ENCODE data around the gene PLOD2. TPM values are rescaled to one million over a fixed set of nuclear protein-coding genes. Genes with fewer than 3 reads are reported as not detected.

The PLOD2 gene
- total and polyA plus RNA-seq, 2 donors (not counting 1 experiment from before 2014, with no cell fraction given): not detected

- POLR2A ChIA-PET: no interaction called here
- peaks cover 0 to 20% (median 16%) of the 10 kb centered on the region in 4 experiments for H3K27me3 ChIP-seq (replicated peaks in 1 of 4; ENCODE audit: control extremely low read depth in 1 of 4, control insufficient read depth in 3 of 4, insufficient read depth in 4 of 4, low read length in 3 of 4)
- no peak for DNase-seq
- no peak overlapping the region for H2AFZ ChIP-seq (ENCODE audit: insufficient read depth, low read depth, low read length, poor library complexity, severe bottlenecking)
- no peak overlapping the region for H3K27ac ChIP-seq (ENCODE audit: low read length in 2 of 2)
- Mint-ChIP-seq H3K4me1 (peaks cover 14% of the 10 kb centered on the region), H3K9me3 (ENCODE audit: insufficient read depth) (no peaks in the 10 kb centered on the region), H3K27me3 (peaks cover 28% of the 10 kb centered on the region), H3K27ac (no peak overlapping the region), H3K4me3 (no peak overlapping the region)
- H3K4me3 ChIP-seq (ENCODE audit: control extremely low read depth in 1 of 5, extremely low read depth in 1 of 5, insufficient read depth in 1 of 5, low read depth in 2 of 5, low read length in 4 of 5): no peak overlapping the region
- peaks cover 12 to 16% of the 10 kb centered on the region in 2 donors for H3K4me1 ChIP-seq (ENCODE audit: control insufficient read depth in 2 of 2, insufficient read depth in 2 of 2, low read length in 2 of 2)
- H3K9me3 ChIP-seq (ENCODE audit: control extremely low read depth in 1 of 3, control insufficient read depth in 2 of 3, insufficient read depth in 1 of 3, low read length in 2 of 3): no peaks in the 10 kb centered on the region
- TF ChIP-seq, protein P1, sequence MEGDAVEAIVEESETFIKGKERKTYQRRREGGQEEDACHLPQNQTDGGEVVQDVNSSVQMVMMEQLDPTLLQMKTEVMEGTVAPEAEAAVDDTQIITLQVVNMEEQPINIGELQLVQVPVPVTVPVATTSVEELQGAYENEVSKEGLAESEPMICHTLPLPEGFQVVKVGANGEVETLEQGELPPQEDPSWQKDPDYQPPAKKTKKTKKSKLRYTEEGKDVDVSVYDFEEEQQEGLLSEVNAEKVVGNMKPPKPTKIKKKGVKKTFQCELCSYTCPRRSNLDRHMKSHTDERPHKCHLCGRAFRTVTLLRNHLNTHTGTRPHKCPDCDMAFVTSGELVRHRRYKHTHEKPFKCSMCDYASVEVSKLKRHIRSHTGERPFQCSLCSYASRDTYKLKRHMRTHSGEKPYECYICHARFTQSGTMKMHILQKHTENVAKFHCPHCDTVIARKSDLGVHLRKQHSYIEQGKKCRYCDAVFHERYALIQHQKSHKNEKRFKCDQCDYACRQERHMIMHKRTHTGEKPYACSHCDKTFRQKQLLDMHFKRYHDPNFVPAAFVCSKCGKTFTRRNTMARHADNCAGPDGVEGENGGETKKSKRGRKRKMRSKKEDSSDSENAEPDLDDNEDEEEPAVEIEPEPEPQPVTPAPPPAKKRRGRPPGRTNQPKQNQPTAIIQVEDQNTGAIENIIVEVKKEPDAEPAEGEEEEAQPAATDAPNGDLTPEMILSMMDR (IDR thresholded peaks at IDR 0.05): no peak
- no peak for TF ChIP-seq EZH2 (IDR thresholded peaks at IDR 0.05; ENCODE audit: borderline replicate concordance, insufficient read depth, low read depth, low read length, poor library complexity, severe bottlenecking)
- CTCF ChIA-PET: no interaction called here
- no peaks in the 10 kb centered on the region for H4K20me1 ChIP-seq (ENCODE audit: control insufficient read depth, insufficient read depth, low read length, poor library complexity, severe bottlenecking)
- ATAC-seq (ENCODE audit: low read depth): no peak
- H3K9ac ChIP-seq (ENCODE audit: low read length): no peak overlapping the region
- H3K79me2 ChIP-seq (ENCODE audit: control insufficient read depth, insufficient read depth, low read length): no peaks in the 10 kb centered on the region
- intact Hi-C loops (cut with micrococcal nuclease): no loop called here
- H3K4me2 ChIP-seq (replicated peaks; ENCODE audit: low read depth, low read length, poor library complexity, severe bottlenecking): no peak overlapping the region
- no peaks in the 10 kb centered on the region for H3K36me3 ChIP-seq (replicated peaks in 1 of 2; ENCODE audit: control extremely low read depth in 1 of 2, control insufficient read depth in 1 of 2, extremely low read depth in 1 of 2, insufficient read depth in 2 of 2, low read length in 1 of 2)
These were observed 3.5 kb upstream of the PLOD2 start for GRCh38 chr3:146164506-146164905.

GRCh38 chr3:146164071-146164470, 3.1 kb upstream of the PLOD2 start:
- H3K4me3 Mint-ChIP-seq: no peak overlapping the region
- peaks cover 31% of the 10 kb centered on the region for H3K27me3 Mint-ChIP-seq
- Histone ChIP-seq H3K9ac (ENCODE audit: low read length) (no peak overlapping the region), H2AFZ (ENCODE audit: insufficient read depth, low read depth, low read length, poor library complexity, severe bottlenecking) (no peak overlapping the region), H3K27me3 (replicated peaks in 1 of 4; ENCODE audit: control extremely low read depth in 1 of 4, control insufficient read depth in 3 of 4, insufficient read depth in 4 of 4, low read length in 3 of 4) (peaks cover 0 to 23% (median 17%) of the 10 kb centered on the region in 4 experiments), H3K79me2 (ENCODE audit: control insufficient read depth, insufficient read depth, low read length) (no peaks in the 10 kb centered on the region), H3K4me1 (ENCODE audit: control insufficient read depth in 2 of 2, insufficient read depth in 2 of 2, low read length in 2 of 2) (peaks cover 12 to 16% of the 10 kb centered on the region in 2 donors), H3K9me3 (ENCODE audit: control extremely low read depth in 1 of 3, control insufficient read depth in 2 of 3, insufficient read depth in 1 of 3, low read length in 2 of 3) (no peaks in the 10 kb centered on the region), H3K36me3 (replicated peaks in 1 of 2; ENCODE audit: control extremely low read depth in 1 of 2, control insufficient read depth in 1 of 2, extremely low read depth in 1 of 2, insufficient read depth in 2 of 2, low read length in 1 of 2) (no peaks in the 10 kb centered on the region), H3K27ac (ENCODE audit: low read length in 2 of 2) (no peak overlapping the region), H3K4me2 (replicated peaks; ENCODE audit: low read depth, low read length, poor library complexity, severe bottlenecking) (no peak overlapping the region), H3K4me3 (ENCODE audit: control extremely low read depth in 1 of 5, extremely low read depth in 1 of 5, insufficient read depth in 1 of 5, low read depth in 2 of 5, low read length in 4 of 5) (no peak overlapping the region), H4K20me1 (ENCODE audit: control insufficient read depth, insufficient read depth, low read length, poor library complexity, severe bottlenecking) (no peaks in the 10 kb centered on the region)
- ATAC-seq (ENCODE audit: low read depth) (no peak), DNase-seq (no peak)
- no peak overlapping the region for H3K27ac Mint-ChIP-seq
- POLR2A ChIA-PET: no interaction called here
- intact Hi-C loops (cut with micrococcal nuclease): no loop called here
- TF ChIP-seq, protein P1 (IDR thresholded peaks at IDR 0.05): no peak
- TF ChIP-seq EZH2 (IDR thresholded peaks at IDR 0.05; ENCODE audit: borderline replicate concordance, insufficient read depth, low read depth, low read length, poor library complexity, severe bottlenecking): no peak
- no peaks in the 10 kb centered on the region for H3K9me3 Mint-ChIP-seq (ENCODE audit: insufficient read depth)
- CTCF ChIA-PET: no interaction called here
- H3K4me1 Mint-ChIP-seq: peaks cover 14% of the 10 kb centered on the region
